Midbrain (tissue), 1 donor: ENCODE data around the gene MYRIP.
A peak's percentile ranks its signal among the peaks of the same experiment; 100 is the strongest.

ENCODE experiments used
- DNase-seq: peaks from one replicate; lab custom pipeline; 2025; lab: John Stamatoyannopoulos, UW

The MYRIP gene

GRCh38 chr3:39905788-39906187, 96.4 kb downstream of the MYRIP start:
- no peak for DNase-seq

- DNase-seq, result no peak
Measured at GRCh38 chr3:39907981-39908380, 98.6 kb downstream of the MYRIP start.

- DNase-seq, result no peak
Measured at GRCh38 chr3:39910135-39910534, 100.7 kb downstream of the MYRIP start.

DNA sequence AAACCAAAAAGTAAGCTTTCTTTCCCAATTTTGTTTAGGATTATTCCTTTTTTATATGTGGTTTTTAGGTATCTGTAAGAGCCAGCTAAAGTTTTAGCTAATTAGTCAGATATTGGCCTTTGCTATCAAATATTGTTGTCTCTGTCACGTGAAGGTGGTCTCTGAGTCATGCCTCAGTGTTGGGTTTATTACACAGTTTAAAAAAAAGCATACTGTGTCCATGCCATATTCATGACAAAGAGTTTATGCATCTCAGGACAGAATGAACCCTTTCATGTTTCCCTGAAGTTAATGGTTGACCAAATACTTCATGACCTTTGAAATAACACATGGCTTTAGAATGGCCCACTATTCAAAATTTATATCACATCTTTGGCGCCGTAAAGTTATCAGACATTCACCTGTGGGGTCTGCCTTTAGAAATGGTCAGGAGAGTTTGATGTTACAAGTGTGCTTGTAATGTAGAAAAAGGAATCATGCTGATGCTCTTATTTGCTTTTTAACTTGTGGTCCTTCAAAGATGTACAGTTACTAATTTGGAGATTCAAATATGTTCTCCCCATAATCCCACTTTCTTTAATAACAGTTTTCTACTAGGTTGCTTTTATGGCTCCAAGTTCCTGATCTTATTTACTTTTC, 101.5 kb downstream of the MYRIP start:
- no peak for DNase-seq

DNA sequence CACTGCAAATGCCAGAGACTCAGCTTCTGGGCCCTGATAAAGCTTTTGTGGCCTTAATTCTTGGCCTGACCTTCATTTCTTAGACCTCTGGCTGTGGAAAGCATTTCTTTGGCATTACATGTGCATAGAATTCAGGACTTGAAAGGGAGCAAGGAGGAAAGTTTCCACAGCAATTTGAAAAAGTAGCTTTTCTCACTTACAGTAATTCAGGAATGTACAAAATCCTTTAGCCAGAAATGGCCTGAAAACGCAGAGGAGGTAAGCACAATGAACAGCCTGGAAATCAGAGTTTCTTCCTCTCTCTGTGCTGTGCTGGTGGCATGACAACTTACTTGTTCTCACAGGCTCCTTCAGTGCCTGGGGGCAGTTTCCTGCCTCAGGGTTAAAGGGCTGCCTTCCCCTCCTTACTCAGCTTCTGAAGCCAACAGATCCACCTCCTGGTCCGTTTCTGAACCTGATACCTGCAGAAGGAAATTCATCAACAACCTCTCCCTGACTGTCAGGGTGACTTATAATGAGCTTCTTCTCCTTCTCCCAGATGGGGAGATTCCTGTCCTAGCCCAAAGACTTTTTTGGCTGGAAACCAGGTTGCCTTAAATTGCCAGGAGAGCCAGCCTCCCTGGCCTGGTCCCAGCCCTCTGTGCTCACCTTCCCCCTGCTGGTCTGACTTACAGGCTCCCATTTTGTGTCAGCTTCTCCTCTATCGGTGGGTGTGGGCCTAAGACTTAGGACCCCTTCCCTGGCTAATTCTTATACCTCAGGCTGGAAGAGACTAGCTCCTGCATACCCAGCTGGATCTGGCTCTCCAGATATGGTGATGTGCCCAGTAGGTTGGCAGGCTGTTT, 102.3 kb downstream of the MYRIP start:
- DNase-seq, result no peak

GRCh38 chr3:39915027-39915426, 105.6 kb downstream of the MYRIP start:
- no peak for DNase-seq

DNA sequence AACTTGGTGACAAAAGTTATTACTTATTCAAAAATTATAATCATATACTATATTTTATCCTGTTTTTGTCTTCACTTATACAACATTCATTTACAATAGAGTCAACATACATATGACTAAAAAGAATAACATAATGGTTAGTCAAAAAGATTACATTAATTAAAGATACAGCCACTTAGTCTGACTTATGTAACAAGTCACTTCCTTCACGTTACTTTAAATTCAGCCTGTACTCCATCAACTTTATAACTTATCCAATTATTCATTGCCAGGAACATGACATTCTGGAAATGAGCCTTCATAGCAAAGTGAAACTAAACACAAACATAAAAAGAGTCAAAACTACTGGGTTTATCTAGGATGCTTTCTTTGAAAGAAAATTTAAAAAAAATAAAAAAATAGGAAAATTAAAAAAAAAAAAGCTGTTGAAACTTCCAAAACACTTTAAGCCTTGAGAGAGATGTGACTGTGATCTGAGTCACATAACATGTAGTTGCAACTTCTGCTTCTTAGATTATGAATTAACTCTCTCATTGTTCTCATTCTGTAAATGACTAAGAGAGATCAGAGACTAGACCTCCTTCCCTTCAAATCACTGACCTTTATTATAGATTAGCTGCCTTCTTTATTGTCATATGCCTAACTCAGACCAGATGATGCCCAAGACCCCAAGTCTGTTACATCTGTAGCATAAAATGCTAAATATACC, 107.8 kb downstream of the MYRIP start:
- DNase-seq, result no peak

DNA sequence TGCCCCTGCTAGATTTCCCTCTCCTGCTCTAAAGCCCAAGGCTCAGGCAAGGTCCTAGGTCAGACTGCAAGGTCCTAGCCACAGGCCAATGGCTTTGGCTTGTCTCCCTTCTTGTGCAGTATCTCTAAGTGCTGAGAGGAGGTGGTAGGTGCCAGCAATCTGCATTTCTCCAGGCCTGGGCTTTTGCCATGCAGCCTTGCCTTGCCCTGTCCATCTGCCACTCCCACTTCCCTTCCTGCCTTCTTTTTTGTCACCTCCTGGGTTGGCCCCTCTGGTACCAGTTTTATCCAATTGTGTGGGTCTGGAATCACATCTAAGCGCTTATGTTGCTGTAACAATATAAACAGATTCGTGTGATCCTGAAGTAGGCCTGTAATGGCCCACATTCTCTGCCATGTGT, 109.9 kb downstream of the MYRIP start:
- DNase-seq, result no peak

DNA sequence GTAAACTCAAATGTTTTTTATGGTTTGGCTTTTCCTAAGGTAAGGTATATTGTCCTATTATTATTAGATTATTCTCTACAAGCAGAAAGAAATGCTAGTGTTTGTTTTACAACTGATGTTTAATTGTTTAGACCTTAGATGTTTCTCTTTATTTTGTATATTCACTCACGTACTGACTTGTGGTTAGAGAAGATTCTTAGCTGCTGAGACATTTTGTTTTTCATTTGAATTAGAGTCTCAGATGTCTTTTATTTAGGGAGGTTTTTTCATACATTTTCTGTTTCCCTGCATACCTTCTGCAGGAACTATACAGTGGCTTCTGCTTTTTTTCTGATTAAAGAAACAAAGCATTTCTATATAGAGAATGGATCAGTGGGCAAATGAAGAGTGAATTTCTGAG, 110.9 kb downstream of the MYRIP start:
- DNase-seq, result no peak

DNA sequence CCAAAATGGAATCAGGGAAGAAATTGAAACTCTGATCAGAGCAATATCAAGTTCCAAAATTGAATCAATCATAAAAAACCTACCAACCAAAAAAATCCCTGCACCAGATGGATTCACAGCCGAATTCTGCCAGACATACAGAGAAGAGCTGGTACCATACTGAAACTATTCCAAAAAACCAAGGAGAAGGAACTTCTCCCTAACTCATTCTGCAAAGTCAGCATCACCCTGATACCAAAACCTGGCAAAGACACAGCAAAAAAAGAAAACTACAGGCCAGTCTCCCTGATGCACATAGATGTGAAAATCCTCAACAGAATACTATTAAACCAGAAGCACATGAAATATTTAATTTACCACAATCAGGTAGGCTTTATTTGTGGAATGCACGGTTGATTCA, 118.1 kb downstream of the MYRIP start:
- no peak for DNase-seq

GRCh38 chr3:39933986-39934693, 124.7 kb downstream of the MYRIP start:
- DNase-seq, result no peak

DNA sequence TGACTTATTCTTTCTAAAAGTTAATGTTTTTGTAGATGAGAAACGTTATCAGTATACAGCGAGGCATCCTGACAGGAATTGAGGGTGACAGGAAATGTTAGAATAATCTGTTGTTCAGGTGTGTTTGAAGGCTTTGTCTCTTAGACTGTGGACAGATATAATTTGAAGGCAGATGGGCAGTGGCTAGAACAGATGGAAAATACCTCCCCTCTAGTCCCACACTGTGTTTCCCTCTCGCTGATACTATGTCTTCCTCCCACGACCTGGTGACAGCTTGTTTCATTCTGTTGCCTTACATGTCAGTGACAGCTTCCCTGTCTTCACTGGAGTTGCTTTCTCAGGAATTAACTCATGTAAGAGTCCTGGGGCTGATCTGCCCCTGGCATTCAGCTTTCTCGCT, 125.3 kb downstream of the MYRIP start:
- no peak for DNase-seq

GRCh38 chr3:39935261-39935660, 125.9 kb downstream of the MYRIP start:
- DNase-seq, result no peak

- no peak for DNase-seq
Measured at GRCh38 chr3:39936848-39937247, 127.4 kb downstream of the MYRIP start.

GRCh38 chr3:39937315-39937714, 127.9 kb downstream of the MYRIP start:
- peak; percentile 77 for DNase-seq

- no peak for DNase-seq
Measured at GRCh38 chr3:39937874-39938273, 128.5 kb downstream of the MYRIP start.

DNA sequence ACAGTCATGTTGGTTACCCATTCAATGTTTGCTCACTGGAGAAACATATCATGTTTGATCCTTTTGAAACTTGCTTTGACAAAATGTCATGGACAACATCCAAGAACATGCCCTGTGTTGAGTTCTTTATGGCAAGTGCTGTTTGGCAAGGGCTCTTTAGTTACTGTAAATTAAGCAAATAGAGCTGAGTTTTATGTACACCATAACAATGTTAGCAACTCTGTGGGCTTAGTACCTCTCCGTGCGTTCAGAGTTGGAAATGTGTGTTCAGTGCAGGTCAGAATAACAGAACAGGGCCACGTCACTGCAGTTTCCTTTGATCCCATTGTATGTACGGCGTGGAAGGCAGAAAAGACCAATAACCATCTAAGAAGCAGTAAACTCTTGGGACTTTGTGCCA, 132.5 kb downstream of the MYRIP start:
- no peak for DNase-seq

DNA sequence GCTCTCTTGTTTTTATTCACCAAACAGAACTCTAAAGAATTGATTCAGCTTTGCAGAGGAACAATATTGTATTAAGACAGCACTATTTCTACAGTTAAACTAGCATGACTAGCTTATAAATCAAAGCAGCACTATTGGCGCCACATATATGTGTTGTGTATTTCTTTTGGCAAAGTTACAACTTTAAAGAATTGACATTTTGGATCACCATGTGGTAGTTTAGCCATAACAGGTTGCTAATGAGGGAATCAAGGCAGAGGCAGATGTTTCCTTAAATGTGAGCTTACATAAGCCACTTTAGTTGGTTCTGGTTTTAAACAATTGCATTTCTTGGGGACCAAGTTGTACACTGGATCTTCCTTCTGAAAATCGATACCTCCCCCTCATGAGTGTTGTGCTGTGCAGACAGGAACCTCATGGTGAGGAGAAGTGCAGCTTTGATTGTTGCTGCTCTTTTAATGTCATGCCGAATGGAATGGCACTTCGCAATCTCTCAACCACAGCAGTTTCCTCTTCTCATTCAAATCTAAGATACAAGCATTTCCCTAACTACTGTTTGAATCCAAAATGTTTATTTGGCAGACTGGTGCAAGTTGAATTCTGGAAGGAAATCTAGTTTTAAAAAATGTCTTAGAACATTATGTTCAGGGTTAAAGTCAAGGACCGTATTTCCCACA, 151.2 kb downstream of the MYRIP start:
- no peak for DNase-seq

DNA sequence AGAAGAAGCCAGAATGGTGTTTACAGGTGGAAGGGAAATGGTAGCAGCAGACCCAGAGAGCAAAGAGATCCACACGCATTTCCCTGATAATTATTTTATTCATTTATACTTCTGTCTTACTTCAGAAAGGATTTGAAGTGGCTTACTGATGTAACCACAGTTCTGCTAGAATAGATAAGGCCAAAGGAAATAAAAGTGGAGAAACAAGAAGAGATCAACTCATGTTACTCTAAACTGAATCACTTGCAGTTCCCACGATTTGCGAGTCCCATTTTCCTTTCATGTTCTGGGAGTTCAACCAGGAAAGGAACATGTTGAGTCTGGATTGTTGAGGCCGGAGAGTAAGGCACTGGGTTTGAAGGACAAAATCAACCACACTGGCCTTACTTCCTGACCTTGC, 151.8 kb downstream of the MYRIP start:
- DNase-seq, result no peak

GRCh38 chr3:39962581-39962980, 153.2 kb downstream of the MYRIP start:
- peak; percentile 5 for DNase-seq

GRCh38 chr3:39965461-39965860, 156.1 kb downstream of the MYRIP start:
- DNase-seq, result no peak

DNA sequence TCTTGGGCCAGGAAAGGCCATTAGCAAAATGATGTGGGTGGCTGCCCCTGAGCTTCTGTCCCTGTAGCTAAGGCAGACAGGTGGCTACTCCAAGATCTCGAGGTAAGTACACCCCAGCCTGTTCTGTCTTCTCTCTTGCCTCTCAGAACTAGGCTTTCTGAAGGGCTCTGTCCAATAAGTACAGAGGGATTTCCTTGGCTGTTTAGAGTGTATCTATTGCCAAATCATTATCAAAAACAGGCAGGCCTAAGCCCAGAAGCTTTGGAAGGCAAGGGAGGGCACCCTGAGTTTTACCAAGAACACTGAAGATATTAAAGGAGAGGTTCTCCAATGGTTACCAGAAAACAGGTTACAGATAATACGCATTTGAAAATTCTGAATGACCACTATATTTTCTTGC, 156.6 kb downstream of the MYRIP start:
- no peak for DNase-seq
